ENCODE results near the gene RRAGD.

RRAGD gene

GRCh38 chr6:89459501-89459900 is 47.4 kb upstream of the RRAGD start:
- Histone ChIP-seq H3K4me3 (ENCODE audit: low read depth, low read length) (no peak overlapping the region), H3K36me3 (ENCODE audit: control insufficient read depth in 2 of 2, insufficient read depth in 1 of 2, low read length in 2 of 2) (no peaks in the 10 kb centered on the region), H3K27ac (ENCODE audit: extremely low read depth, low read depth, low read length) (no peak overlapping the region), H3K4me1 (ENCODE audit: control insufficient read depth, insufficient read depth, low read length) (no peaks in the 10 kb centered on the region), H3K9me3 (ENCODE audit: control insufficient read depth, insufficient read depth, low read depth, low read length) (no peaks in the 10 kb centered on the region)
- TF ChIP-seq ZFP69B (tag by site-specific recombination; IDR thresholded peaks at IDR 0.05): no peak
- TF ChIP-seq KLF1 (tag by site-specific recombination; IDR thresholded peaks at IDR 0.05): no peak
- TF ChIP-seq ZNF391 (tag by site-specific recombination; IDR thresholded peaks at IDR 0.05; ENCODE audit: borderline replicate concordance, low read depth): no peak
- ChIA-PET POLR2A (interaction anchor here (0.6 kb wide), 1 partner anchor 15 kb away, joined by 3 read pairs; no protein-coding TSS in a partner anchor), CTCF (interaction anchor here (0.7 to 1.4 kb wide), 3 partner anchors 10 to 1302 kb away, joined by 3 to 8 read pairs (median 3); no protein-coding TSS in a partner anchor)

DNA sequence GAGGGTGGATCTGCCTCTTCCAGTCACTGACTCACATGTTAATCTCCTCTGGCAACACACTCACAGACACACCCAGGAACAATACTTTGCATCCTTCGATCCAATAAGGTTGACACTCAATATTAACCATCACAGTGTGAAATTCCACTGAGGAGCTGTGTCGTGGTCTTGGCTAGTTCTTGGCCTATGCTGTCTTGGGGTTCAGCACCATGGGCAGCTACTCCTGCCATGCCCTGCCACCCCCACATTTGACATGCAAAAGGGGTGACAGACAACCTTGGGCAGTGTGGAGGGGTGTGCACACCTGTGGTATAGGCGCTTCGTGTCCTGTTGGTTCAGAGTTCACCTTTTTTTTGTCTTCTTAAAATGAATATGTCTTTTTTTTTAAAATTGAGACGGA is 46.6 kb upstream of the RRAGD start:
- CTCF ChIA-PET: interaction anchor here (0.6 to 1.4 kb wide), 3 partner anchors 9 to 87 kb away, joined by 3 to 8 read pairs (median 3); no protein-coding TSS in a partner anchor
- TF ChIP-seq, protein P1, sequence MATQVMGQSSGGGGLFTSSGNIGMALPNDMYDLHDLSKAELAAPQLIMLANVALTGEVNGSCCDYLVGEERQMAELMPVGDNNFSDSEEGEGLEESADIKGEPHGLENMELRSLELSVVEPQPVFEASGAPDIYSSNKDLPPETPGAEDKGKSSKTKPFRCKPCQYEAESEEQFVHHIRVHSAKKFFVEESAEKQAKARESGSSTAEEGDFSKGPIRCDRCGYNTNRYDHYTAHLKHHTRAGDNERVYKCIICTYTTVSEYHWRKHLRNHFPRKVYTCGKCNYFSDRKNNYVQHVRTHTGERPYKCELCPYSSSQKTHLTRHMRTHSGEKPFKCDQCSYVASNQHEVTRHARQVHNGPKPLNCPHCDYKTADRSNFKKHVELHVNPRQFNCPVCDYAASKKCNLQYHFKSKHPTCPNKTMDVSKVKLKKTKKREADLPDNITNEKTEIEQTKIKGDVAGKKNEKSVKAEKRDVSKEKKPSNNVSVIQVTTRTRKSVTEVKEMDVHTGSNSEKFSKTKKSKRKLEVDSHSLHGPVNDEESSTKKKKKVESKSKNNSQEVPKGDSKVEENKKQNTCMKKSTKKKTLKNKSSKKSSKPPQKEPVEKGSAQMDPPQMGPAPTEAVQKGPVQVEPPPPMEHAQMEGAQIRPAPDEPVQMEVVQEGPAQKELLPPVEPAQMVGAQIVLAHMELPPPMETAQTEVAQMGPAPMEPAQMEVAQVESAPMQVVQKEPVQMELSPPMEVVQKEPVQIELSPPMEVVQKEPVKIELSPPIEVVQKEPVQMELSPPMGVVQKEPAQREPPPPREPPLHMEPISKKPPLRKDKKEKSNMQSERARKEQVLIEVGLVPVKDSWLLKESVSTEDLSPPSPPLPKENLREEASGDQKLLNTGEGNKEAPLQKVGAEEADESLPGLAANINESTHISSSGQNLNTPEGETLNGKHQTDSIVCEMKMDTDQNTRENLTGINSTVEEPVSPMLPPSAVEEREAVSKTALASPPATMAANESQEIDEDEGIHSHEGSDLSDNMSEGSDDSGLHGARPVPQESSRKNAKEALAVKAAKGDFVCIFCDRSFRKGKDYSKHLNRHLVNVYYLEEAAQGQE (tag by site-specific recombination; IDR thresholded peaks at IDR 0.05): peak; percentile 94
- TF ChIP-seq ZBTB7A (tag by site-specific recombination; IDR thresholded peaks at IDR 0.05; ENCODE audit: low read depth) (no peak), ZSCAN23 (tag by site-specific recombination; IDR thresholded peaks at IDR 0.05) (no peak), KLF1 (tag by site-specific recombination; IDR thresholded peaks at IDR 0.05) (0 out of 2 replicates have a peak, but pooled peaks have one; percentile 24), ZNF626 (tag by site-specific recombination; IDR thresholded peaks at IDR 0.05) (no peak), PRDM6 (tag by site-specific recombination; IDR thresholded peaks at IDR 0.05) (no peak), ZEB2 (tag by site-specific recombination; IDR thresholded peaks at IDR 0.05) (no peak)
- POLR2A ChIA-PET: interaction anchor here (0.6 kb wide), 1 partner anchor 14 kb away, joined by 3 read pairs; no protein-coding TSS in a partner anchor

GRCh38 chr6:89454300-89454699 is 42.2 kb upstream of the RRAGD start:
- Histone ChIP-seq H3K4me3 (ENCODE audit: low read depth, low read length) (no peak overlapping the region), H3K36me3 (ENCODE audit: control insufficient read depth in 2 of 2, insufficient read depth in 1 of 2, low read length in 2 of 2) (no peaks in the 10 kb centered on the region), H3K9me3 (ENCODE audit: control insufficient read depth, insufficient read depth, low read depth, low read length) (no peaks in the 10 kb centered on the region), H3K27ac (ENCODE audit: extremely low read depth, low read depth, low read length) (no peak overlapping the region), H3K4me1 (ENCODE audit: control insufficient read depth, insufficient read depth, low read length) (peaks cover 16% of the 10 kb centered on the region)
- CTCF ChIA-PET: no interaction called here
- 0 out of 2 replicates have a peak, but pooled peaks have one; percentile 9 for TF ChIP-seq ATF2 (tag by site-specific recombination; IDR thresholded peaks at IDR 0.05; ENCODE audit: low read depth)
- TF ChIP-seq, protein P2, sequence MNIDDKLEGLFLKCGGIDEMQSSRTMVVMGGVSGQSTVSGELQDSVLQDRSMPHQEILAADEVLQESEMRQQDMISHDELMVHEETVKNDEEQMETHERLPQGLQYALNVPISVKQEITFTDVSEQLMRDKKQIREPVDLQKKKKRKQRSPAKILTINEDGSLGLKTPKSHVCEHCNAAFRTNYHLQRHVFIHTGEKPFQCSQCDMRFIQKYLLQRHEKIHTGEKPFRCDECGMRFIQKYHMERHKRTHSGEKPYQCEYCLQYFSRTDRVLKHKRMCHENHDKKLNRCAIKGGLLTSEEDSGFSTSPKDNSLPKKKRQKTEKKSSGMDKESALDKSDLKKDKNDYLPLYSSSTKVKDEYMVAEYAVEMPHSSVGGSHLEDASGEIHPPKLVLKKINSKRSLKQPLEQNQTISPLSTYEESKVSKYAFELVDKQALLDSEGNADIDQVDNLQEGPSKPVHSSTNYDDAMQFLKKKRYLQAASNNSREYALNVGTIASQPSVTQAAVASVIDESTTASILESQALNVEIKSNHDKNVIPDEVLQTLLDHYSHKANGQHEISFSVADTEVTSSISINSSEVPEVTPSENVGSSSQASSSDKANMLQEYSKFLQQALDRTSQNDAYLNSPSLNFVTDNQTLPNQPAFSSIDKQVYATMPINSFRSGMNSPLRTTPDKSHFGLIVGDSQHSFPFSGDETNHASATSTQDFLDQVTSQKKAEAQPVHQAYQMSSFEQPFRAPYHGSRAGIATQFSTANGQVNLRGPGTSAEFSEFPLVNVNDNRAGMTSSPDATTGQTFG (tag by site-specific recombination; IDR thresholded peaks at IDR 0.05; ENCODE audit: borderline replicate concordance): no peak
- POLR2A ChIA-PET: no interaction called here

More for the DNA sequence above, 46.6 kb upstream of the RRAGD start:
- Histone ChIP-seq H3K27ac (ENCODE audit: extremely low read depth, low read depth, low read length) (no peak overlapping the region), H3K36me3 (ENCODE audit: control insufficient read depth in 2 of 2, insufficient read depth in 1 of 2, low read length in 2 of 2) (no peaks in the 10 kb centered on the region), H3K4me3 (ENCODE audit: low read depth, low read length) (no peak overlapping the region), H3K4me1 (ENCODE audit: control insufficient read depth, insufficient read depth, low read length) (no peaks in the 10 kb centered on the region), H3K9me3 (ENCODE audit: control insufficient read depth, insufficient read depth, low read depth, low read length) (no peaks in the 10 kb centered on the region)
